Measurements from ENCODE around the gene NFKB2.
A peak's percentile ranks its signal among the peaks of the same experiment; 100 is the strongest.

Gene NFKB2

GRCh38 chr10:102394801-102395399 is 605 bp upstream of the NFKB2 start:
- DNase-seq (ENCODE audit: low read depth): peak; percentile 55

- DNase-seq (ENCODE audit: low read depth): no peak
These were observed 779 bp downstream of the NFKB2 start for GRCh38 chr10:102396317-102396650.

- DNase-seq (ENCODE audit: low read depth): no peak
These were observed 1.2 kb downstream of the NFKB2 start for GRCh38 chr10:102396730-102397151.

GRCh38 chr10:102397222-102398171 is 2.0 kb downstream of the NFKB2 start:
- no peak for DNase-seq (ENCODE audit: low read depth)

GRCh38 chr10:102398172-102399020 is 2.9 kb downstream of the NFKB2 start:
- no peak for DNase-seq (ENCODE audit: low read depth)

- peak; percentile 82 for DNase-seq (ENCODE audit: low read depth)
These were observed 3.9 kb downstream of the NFKB2 start for GRCh38 chr10:102399217-102400021.

GRCh38 chr10:102400076-102400475 is 4.6 kb downstream of the NFKB2 start:
- no peak for DNase-seq (ENCODE audit: low read depth)

GRCh38 chr10:102400598-102401341 is 5.3 kb downstream of the NFKB2 start:
- no peak for DNase-seq (ENCODE audit: low read depth)

GRCh38 chr10:102401342-102401654 is 5.8 kb downstream of the NFKB2 start:
- DNase-seq (ENCODE audit: low read depth): no peak

GRCh38 chr10:102401735-102402511 is 6.4 kb downstream of the NFKB2 start:
- DNase-seq (ENCODE audit: low read depth): no peak

- no peak for DNase-seq (ENCODE audit: low read depth)
These were observed 7.0 kb downstream of the NFKB2 start for GRCh38 chr10:102402512-102402896.

- no peak for DNase-seq (ENCODE audit: low read depth)
These were observed 7.6 kb downstream of the NFKB2 start for GRCh38 chr10:102403115-102403514.

GRCh38 chr10:102404361-102405107 is 9.0 kb downstream of the NFKB2 start:
- no peak for DNase-seq (ENCODE audit: low read depth)

GRCh38 chr10:102405108-102405571 is 9.6 kb downstream of the NFKB2 start:
- DNase-seq (ENCODE audit: low read depth): no peak

- DNase-seq (ENCODE audit: low read depth): no peak
These were observed 10.1 kb downstream of the NFKB2 start for GRCh38 chr10:102405632-102406031.

GRCh38 chr10:102406815-102407214 is 11.3 kb downstream of the NFKB2 start:
- DNase-seq (ENCODE audit: low read depth): no peak

GRCh38 chr10:102407425-102408130 is 12.1 kb downstream of the NFKB2 start:
- no peak for DNase-seq (ENCODE audit: low read depth)

GRCh38 chr10:102408131-102408727 is 12.7 kb downstream of the NFKB2 start:
- no peak for DNase-seq (ENCODE audit: low read depth)

Measured in T follicular helper cell (primary cell).